GM19043 (cell line): Measurements from ENCODE around the gene PKD2.
A peak's percentile ranks its signal among the peaks of the same experiment; 100 is the strongest.

Experiments used
- ATAC-seq: cut with Tn5 transposase; IDR thresholded peaks from one replicate; pipeline ENCODE4 v1.9.1; 2021; ENCODE audit warnings: low read depth; ENCODE audit not compliant: unreplicated experiment

The PKD2 gene

DNA sequence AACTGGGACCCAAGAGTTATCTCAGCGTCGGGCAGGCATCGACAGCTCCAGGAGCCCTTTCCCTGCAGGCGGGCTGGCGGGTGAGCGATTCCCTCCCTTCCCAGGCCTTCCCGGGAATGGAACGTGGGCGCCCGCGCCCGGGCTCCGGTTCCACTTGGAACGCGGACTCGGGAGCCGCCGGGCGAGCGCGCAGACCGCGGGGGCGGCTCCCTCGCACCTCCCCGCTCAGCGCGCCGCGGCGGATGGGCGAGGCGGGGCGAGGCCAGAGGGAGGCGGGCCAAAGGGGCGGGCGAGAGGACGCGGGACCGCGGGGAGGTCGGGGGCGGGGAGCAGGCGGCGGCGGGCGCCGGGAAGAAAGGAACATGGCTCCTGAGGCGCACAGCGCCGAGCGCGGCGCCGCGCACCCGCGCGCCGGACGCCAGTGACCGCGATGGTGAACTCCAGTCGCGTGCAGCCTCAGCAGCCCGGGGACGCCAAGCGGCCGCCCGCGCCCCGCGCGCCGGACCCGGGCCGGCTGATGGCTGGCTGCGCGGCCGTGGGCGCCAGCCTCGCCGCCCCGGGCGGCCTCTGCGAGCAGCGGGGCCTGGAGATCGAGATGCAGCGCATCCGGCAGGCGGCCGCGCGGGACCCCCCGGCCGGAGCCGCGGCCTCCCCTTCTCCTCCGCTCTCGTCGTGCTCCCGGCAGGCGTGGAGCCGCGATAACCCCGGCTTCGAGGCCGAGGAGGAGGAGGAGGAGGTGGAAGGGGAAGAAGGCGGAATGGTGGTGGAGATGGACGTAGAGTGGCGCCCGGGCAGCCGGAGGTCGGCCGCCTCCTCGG, at the start of gene PKD2:
TSS of gene PKD2 (plus strand) at position 332 of the 818 bp plus-strand sequence. CDS start at position 431, 99 bp downstream.
- peak; percentile 76 for ATAC-seq

DNA sequence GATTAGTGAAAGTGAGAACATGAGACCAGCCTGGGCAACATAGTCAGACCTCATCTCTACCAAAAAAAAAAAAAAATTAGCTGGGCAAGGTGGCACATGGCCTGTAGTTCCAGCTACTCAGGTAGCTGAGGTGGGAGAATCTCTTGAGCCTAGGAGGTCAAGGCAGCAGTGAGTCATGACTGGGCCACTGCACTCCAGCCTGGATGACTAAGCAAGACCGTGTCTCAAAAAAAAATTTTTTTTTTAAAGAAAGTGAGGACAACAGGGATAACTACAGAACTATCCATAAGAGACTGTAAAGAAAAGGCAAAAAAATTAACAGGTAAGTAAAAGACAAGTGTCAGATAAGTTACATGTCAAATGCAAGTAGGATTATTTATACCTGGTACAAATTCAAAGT, 45.4 kb upstream of the PKD2 start:
- ATAC-seq, result no peak

DNA sequence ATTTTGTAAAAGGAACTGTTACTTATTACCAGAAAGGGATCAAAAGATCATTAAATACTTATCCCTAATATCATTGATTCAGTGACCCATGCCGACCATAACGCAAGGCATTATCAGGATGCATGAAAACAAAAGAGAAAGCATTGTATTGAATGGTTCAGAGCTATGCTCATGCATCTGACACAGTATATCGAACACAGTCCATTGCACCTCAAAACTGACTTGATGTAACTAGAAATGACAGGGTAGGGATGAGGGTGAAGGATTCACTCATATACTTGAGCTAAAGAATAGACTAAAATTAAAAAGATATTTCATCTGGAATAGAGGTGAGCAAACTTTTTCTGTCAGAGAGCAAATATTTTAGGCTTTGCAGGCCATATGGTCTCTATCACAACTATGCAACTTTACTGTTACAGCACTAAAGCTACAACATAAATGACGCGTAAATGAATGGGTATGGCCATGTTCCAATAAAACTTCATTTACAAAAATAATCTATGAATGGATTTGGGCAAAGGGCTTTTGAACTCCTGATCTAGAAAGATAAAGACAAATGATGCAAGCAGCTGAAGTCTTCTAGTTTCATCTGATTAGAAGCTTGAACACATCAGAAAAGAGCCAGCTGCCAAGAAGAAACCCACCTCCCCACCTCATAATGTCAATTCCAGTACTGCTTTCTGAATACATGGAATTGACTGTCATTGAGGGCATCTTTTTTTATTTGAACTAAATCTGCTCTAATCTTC, 44.9 kb upstream of the PKD2 start:
- no peak for ATAC-seq

DNA sequence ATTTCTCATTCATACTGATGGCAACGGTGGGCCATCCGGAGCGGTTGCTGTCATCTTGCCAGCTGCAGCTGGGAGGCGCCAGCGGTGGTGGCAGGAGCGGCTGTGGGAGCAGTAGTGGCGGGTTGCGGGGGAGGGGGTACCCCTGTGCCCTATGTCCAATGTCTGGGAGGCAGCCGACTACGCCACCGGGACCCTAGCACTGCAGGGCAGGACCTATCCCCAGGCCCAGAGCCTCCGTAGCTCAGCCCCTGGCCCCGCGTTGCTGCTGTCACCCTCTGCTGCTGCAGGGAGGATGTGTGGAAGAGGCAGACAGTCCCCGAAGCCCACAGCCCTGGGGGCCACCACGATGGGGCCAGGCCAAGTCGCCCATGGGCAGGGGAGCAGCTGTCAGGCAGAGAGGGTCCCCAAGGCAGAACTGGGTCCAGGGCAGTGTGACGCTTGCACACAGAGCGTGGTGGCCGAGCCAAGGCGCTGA, 41.9 kb upstream of the PKD2 start:
- no peak for ATAC-seq

DNA sequence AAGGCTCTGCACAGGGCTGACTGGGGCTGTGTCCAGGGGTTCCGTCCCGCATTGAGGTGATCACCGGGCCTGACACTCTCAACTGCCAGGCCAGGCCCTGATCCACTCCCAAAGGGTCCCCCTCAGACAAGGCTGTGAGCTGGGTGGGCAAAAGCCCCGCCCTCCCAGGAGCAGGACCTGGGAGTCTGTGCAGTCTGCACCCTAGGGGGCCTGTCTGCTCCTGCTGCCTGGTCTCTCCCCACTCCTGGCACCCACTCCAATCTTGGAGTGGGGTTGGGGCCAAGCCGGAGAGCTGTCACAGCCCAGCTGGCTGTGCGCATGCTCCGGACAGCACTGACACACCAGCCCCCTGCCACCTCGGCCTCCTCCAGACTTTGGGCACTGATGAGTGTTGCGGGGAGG, 41.3 kb upstream of the PKD2 start:
- ATAC-seq, result no peak

DNA sequence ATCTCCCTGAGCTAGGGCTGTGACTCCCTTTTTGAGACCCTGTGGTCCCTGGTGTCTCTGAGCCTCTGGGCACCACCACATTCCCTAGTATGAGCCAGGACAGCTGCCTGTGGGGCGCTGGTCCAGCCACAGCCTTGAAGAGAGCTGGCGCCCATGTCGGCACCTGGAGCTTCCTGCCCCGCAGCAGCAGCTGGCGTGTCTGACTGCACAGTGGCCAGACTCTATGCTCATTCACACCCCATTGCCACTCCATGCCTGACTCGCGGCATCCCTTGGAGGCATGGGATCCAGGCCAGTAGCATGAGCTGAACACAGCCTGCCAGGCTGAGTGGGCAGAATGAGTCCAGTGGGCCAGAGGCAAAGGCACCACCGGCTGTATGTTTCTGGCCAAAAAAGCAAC, 40.2 kb upstream of the PKD2 start:
- ATAC-seq, result no peak

DNA sequence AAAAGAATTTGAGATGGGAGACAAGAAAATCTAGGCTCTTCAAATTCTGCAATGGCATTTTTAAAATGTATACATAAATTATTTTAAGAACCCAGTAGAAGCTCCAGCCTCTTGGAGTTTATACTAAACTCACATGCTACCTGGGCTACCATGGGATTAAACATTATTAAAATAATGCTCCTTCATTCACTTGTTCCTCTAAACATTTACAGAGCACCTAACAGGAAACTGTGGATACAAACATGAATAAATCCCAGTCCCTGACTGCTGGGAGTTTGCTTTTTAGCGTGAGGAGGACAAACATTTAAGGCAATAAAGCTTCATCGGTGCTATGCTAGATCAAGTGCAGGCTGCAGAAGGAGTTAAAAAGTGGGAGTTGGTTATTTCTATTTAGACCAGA, 37.3 kb upstream of the PKD2 start:
- no peak for ATAC-seq

DNA sequence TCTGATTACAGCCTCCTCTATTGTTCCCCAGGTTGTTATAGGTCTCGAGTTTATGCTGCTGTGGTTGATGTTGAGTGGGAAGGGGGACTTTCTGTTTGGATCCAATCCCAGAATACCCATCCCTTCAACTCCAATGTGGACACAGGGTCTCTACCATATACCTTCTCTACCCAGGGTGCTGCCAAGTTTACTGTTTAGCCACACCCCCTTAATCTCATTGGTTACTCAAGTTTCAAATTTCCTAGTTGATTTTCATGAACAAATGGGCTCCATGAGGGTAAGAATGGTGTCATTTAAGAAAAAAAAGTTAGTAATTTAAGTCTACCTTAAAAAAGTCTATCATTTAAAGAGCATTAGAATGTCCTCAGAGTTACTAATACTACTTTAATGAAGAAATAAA, 35.6 kb upstream of the PKD2 start:
- ATAC-seq, result no peak

DNA sequence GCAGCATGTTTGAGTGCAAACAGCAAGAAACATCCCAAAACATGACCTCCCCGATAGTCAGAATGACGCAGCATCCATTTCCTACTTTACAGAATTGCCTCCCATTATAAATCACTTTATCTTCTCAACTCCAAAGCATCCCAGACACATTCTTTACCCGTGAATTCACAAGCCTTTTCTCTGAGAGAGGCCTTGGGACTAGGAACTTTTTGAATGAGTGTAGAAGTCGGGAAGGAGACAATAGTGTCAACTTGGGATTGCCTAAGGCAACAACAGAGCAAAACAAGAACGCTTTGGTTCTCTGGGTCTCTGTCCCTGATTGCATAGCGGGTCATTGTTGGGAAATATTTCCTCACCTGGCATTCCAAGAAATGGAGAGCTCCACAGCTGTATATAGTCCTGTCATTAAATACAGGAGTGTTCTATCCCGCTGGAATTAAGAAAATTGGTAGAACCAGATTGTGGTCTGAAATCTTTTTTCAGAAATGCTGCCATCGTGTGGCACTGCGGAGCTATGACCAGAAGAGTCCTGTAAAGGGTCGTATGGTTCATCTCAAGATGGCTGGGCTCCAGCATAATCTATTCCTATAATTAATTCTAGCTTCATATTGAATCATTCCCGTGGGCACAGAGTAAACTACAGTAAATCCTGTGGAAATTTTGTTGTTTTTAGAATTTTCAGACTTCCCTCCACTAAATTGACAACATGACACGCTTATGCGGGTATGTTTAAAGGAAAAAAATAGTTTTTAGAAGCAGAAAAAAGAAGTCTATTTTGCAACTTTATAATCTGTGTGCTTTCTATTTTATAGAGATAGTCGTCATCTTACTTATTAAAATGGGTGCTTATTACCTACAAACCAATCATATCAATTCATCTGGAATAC, 33.9 kb upstream of the PKD2 start:
- ATAC-seq, result peak; percentile 65

DNA sequence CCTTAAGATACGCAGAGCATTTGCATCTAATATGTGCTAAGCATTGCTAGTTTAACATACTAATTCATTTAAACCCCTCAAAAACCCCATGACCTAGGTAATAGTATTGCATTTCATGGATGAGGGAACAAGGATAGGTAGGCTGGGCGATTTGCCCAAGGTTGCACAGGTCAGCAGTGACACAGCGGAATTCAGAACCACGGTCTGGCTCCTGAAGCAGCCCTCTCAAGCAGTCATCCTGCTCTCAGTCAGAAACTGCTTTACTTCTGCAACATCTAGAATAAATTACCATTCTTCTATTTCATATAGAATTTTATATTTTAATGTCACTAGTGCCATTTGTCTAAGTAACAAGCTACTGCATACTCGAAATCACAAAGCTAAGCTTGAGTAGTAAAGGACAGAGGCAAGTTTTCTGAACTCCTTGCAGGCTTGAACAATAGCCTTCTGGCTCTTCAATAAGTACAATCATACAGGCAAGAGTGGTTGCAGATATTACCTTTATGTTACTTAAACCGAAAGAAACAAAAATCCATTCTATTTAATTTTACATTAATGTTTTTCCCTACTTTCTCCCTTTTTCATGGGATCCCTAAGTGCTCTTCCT, 32.5 kb upstream of the PKD2 start:
- ATAC-seq, result peak; percentile 19

DNA sequence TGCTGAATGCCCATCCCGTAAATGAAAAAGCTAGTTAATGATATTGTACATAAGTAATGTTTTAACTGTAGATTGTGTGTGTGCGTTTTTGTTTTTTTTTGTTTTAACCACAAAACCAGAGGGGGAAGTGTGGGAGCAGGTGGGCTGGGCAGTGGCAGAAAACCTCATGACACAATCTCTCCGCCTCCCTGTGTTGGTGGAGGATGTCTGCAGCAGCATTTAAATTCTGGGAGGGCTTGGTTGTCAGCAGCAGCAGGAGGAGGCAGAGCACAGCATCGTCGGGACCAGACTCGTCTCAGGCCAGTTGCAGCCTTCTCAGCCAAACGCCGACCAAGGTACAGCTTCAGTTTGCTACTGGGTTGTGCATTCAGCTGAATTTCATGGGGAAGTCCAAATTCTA, 32.0 kb upstream of the PKD2 start, which contains the start of gene SPP1:
TSS of gene SPP1 (plus strand) at position 249 of the 400 bp plus-strand sequence. CDS start 1,182 bp downstream, outside the sequence.
- peak; percentile 76 for ATAC-seq

DNA sequence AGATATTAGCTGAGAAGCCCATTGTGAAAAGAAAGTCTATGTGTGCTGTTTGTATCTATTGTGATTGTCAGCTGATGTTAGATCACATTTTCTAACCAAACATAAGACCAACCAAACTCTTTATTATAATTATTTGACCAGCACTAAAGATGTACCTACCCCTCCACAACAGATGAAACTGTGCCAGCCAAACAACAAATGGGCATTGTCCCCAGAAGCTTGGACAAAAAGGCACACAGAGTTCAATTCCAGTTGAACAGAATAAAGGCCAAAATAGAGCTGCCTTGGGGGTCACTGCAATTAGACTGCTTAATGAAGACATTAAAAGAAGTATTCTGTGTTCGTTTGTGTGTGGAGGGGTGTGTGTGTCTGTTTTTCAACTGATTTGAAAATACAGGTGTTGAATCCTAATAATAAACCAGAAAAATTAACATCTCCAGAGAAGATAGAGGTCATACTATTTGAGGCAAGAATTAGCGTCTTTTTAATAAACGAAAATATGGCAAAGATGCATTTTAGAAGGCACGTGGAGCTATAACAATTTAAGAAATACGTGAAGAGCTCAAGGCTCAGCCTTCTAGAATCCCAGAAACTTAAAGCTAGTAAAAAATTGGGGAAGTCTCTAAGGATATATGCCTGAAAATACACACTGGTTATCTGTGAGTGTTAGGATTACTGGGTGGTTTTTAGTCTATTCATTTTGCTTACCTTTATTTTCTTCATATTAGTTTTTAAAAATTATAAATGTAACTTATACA, 29.7 kb upstream of the PKD2 start:
- ATAC-seq, result no peak

DNA sequence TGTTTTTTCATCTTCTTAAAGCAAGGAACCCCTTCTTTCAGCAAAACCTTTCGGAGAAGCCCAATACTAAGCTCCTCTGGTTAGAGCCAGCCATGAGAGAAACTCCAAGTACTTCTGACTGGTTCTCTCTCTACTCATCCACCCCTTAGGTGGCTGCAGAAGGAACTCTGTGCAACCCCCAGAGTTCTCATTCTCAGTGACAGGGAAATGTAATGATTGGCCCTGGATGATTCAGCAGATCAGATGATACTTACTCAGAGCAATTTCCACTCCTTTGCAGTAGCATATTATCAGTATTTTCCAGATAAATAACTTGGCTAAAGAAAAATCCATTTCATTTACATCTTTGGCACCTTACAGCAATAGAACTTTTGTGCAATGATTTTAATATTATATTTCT, 28.8 kb upstream of the PKD2 start:
- no peak for ATAC-seq

DNA sequence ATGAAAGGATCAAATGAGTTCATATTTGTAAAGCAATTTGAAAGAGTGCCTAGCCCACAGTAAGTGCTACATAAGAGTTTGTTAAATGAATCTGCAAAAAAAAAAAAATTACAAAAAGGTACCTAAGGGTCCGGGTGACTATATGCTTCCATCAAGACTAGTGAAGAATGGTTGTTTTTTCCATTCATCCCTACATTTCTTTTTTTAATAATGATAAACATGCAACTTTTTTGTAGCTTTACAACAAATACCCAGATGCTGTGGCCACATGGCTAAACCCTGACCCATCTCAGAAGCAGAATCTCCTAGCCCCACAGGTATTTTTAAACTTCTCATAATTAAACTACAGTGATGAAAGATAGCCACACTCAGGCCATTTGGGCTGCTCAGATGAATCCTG, 27.6 kb upstream of the PKD2 start:
- ATAC-seq, result no peak

DNA sequence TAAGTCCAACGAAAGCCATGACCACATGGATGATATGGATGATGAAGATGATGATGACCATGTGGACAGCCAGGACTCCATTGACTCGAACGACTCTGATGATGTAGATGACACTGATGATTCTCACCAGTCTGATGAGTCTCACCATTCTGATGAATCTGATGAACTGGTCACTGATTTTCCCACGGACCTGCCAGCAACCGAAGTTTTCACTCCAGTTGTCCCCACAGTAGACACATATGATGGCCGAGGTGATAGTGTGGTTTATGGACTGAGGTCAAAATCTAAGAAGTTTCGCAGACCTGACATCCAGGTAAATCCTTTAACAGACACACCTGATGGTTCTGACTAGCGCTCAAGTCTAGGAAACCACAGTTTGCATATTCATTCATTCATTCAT, 25.9 kb upstream of the PKD2 start:
- ATAC-seq, result no peak

DNA sequence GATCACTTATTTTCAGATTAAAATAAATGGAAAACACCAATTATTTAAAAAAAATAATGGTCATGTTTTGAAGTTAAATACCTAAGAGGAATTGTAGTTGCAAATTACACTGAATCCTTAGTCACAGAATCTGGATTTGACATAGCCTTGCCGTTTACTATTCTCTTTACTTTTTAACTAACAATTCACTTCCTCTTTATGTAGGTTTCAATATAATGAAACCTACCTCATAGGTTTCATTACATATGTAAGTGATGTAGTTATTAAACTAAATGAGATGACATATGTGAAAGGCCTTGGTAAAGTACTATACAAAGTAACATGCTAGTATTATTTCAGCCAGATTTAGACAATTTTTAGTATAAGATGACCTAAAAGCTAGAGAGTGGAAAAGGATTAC, 25.4 kb upstream of the PKD2 start:
- no peak for ATAC-seq

DNA sequence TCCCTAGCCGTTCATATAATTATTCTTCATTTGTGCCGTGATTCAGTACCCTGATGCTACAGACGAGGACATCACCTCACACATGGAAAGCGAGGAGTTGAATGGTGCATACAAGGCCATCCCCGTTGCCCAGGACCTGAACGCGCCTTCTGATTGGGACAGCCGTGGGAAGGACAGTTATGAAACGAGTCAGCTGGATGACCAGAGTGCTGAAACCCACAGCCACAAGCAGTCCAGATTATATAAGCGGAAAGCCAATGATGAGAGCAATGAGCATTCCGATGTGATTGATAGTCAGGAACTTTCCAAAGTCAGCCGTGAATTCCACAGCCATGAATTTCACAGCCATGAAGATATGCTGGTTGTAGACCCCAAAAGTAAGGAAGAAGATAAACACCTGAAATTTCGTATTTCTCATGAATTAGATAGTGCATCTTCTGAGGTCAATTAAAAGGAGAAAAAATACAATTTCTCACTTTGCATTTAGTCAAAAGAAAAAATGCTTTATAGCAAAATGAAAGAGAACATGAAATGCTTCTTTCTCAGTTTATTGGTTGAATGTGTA, 24.9 kb upstream of the PKD2 start:
- no peak for ATAC-seq

DNA sequence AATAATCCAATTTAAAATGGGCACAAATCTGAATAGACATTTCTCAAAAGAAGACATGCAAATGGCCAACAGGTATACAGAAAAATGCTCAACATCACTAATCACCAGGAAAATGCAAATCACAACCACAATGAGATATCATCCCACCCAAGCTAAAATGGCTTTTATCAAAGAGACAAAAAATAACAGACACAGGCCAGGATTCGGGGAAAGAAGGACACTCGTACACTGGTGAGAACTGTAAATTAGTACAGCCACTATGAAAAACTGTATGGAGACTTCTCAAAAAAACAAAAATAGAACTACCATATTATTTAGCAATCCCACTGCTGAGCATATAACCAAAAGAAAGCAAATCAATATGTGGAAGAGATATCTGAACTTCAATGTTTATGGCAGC, 23.4 kb upstream of the PKD2 start:
- no peak for ATAC-seq
